ENCODE data around the gene PITPNC1.

- TF ChIP-seq CTCF (IDR thresholded peaks at IDR 0.05) (no peak), POLR2AphosphoS5 (IDR thresholded peaks at IDR 0.05) (no peak)
Measured at GRCh38 chr17:67526700-67527099, 149.6 kb downstream of the PITPNC1 start.

All from gastroesophageal sphincter (tissue), 3 donors.